Activated naive CD8-positive, alpha-beta T cell treated with anti-CD3 and anti-CD28 coated beads, Interleukin-2, amount 10 ng/mL, durations not matched to agents 7 days and 5 days (primary cell): ENCODE data around the gene EFL1. TPM values are rescaled to one million over a fixed set of nuclear protein-coding genes. Genes with fewer than 3 reads are reported as not detected.

Experiments
- ATAC-seq: fragments of 150-1000 bp; cut with Tn5 transposase; one replicate; pipeline ENCODE4 v1.10.0; 2021; ENCODE audit warnings: low read depth, moderate library complexity
- POLR2A ChIA-PET: fragments of 350-600 bp; sonication (Branson Sonifier 250); formaldehyde crosslinking; loops from one replicate; lab custom pipeline; 2021; ENCODE audit warnings: antibody characterized with exemption; lab: Charles Lee
- DNase-seq: peaks from one replicate; pipeline ENCODE4 v3.0.0; 2021
- H3K27ac Mint-ChIP-seq: one replicate; pipeline ENCODE4 v1.8.0; 2022; ENCODE audit warnings: mild to moderate bottlenecking, mixed read lengths
- H3K27me3 Mint-ChIP-seq: one replicate; pipeline ENCODE4 v1.8.0; 2022; ENCODE audit warnings: mild to moderate bottlenecking, moderate library complexity, mixed read lengths
- H3K36me3 Mint-ChIP-seq: one replicate; pipeline ENCODE4 v1.8.0; 2021; ENCODE audit warnings: mild to moderate bottlenecking, mixed read lengths
- H3K4me1 Mint-ChIP-seq: one replicate; pipeline ENCODE4 v1.8.0; 2021; ENCODE audit warnings: mixed read lengths
- H3K4me3 Mint-ChIP-seq: one replicate; pipeline ENCODE4 v1.8.0; 2022; ENCODE audit warnings: mild to moderate bottlenecking, moderate library complexity, mixed read lengths
- H3K9me3 Mint-ChIP-seq: one replicate; pipeline ENCODE4 v1.8.0; 2021; ENCODE audit warnings: mixed read lengths
- total RNA-seq, 2 experiments: library from RNA; stranded (reverse); gene quantifications; one replicate each; pipeline ENCODE4 v1.2.3, GENCODE V29; 2021

EFL1 gene
- total RNA-seq, 2 experiments from 2014 or later, result 24.2 to 26.4 TPM

GRCh38 chr15:82183121-82184031 is 79.2 kb downstream of the EFL1 start:
- Mint-ChIP-seq H3K4me1 (no peaks in the 10 kb centered on the region), H3K27ac (no peak overlapping the region), H3K36me3 (peaks cover 5% of the 10 kb centered on the region), H3K9me3 (no peaks in the 10 kb centered on the region), H3K4me3 (no peak overlapping the region), H3K27me3 (no peaks in the 10 kb centered on the region)
- ATAC-seq, result no peak
- POLR2A ChIA-PET, result no interaction called here
- DNase-seq, result no peak

- Mint-ChIP-seq H3K27ac (no peak overlapping the region), H3K4me1 (peaks cover 2% of the 10 kb centered on the region), H3K4me3 (no peak overlapping the region), H3K36me3 (peaks cover 5% of the 10 kb centered on the region), H3K9me3 (no peaks in the 10 kb centered on the region), H3K27me3 (no peaks in the 10 kb centered on the region)
- ATAC-seq (no peak), DNase-seq (no peak)
- POLR2A ChIA-PET, result no interaction called here
These were observed 81.2 kb downstream of the EFL1 start for GRCh38 chr15:82181371-82181770.

GRCh38 chr15:82178061-82178460 is 84.5 kb downstream of the EFL1 start:
- ATAC-seq (no peak), DNase-seq (no peak)
- Mint-ChIP-seq H3K4me3 (no peak overlapping the region), H3K4me1 (peaks cover 2% of the 10 kb centered on the region), H3K27me3 (no peaks in the 10 kb centered on the region), H3K27ac (no peak overlapping the region), H3K9me3 (no peaks in the 10 kb centered on the region), H3K36me3 (peaks cover 5% of the 10 kb centered on the region)
- POLR2A ChIA-PET, result no interaction called here

GRCh38 chr15:82177291-82178010 is 85.1 kb downstream of the EFL1 start:
- ATAC-seq, result no peak
- Mint-ChIP-seq H3K27ac (no peak overlapping the region), H3K27me3 (no peaks in the 10 kb centered on the region), H3K36me3 (peaks cover 5% of the 10 kb centered on the region), H3K4me1 (peaks cover 2% of the 10 kb centered on the region), H3K4me3 (no peak overlapping the region), H3K9me3 (no peaks in the 10 kb centered on the region)
- POLR2A ChIA-PET, result no interaction called here
- no peak for DNase-seq

GRCh38 chr15:82176542-82176941 is 86.0 kb downstream of the EFL1 start:
- no peak overlapping the region for H3K27ac Mint-ChIP-seq
- H3K36me3 Mint-ChIP-seq, result peaks cover 5% of the 10 kb centered on the region
- DNase-seq (no peak), ATAC-seq (no peak)
- no peak overlapping the region for H3K4me3 Mint-ChIP-seq
- POLR2A ChIA-PET, result no interaction called here
- peaks cover 2% of the 10 kb centered on the region for H3K4me1 Mint-ChIP-seq
- H3K9me3 Mint-ChIP-seq, result no peaks in the 10 kb centered on the region
- no peaks in the 10 kb centered on the region for H3K27me3 Mint-ChIP-seq

- Mint-ChIP-seq H3K4me1 (peaks cover 2% of the 10 kb centered on the region), H3K27me3 (no peaks in the 10 kb centered on the region), H3K27ac (no peak overlapping the region), H3K36me3 (peaks cover 4% of the 10 kb centered on the region), H3K9me3 (peaks cover 2% of the 10 kb centered on the region), H3K4me3 (no peak overlapping the region)
- POLR2A ChIA-PET, result no interaction called here
- ATAC-seq (no peak), DNase-seq (no peak)
These were observed 87.9 kb downstream of the EFL1 start for GRCh38 chr15:82174471-82175235.

- no peak for ATAC-seq
- POLR2A ChIA-PET, result no interaction called here
- H3K27me3 Mint-ChIP-seq, result no peaks in the 10 kb centered on the region
These were observed 89.4 kb downstream of the EFL1 start for GRCh38 chr15:82173108-82173507.

GRCh38 chr15:82172506-82172905 is 90.0 kb downstream of the EFL1 start:
- Mint-ChIP-seq H3K4me1 (peaks cover 11% of the 10 kb centered on the region), H3K36me3 (peaks cover 14% of the 10 kb centered on the region), H3K27ac (no peak overlapping the region), H3K4me3 (no peak overlapping the region), H3K9me3 (peaks cover 2% of the 10 kb centered on the region), H3K27me3 (no peaks in the 10 kb centered on the region)
- ATAC-seq (no peak), DNase-seq (no peak)
- POLR2A ChIA-PET, result no interaction called here

More at GRCh38 chr15:82173108-82173507, 89.4 kb downstream of the EFL1 start:
- Mint-ChIP-seq H3K4me3 (no peak overlapping the region), H3K36me3 (peaks cover 14% of the 10 kb centered on the region), H3K9me3 (peaks cover 2% of the 10 kb centered on the region), H3K27ac (no peak overlapping the region), H3K4me1 (peaks cover 12% of the 10 kb centered on the region)
- DNase-seq, result no peak

GRCh38 chr15:82168757-82169156 is 93.8 kb downstream of the EFL1 start:
- Mint-ChIP-seq H3K27ac (no peak overlapping the region), H3K9me3 (peaks cover 2% of the 10 kb centered on the region), H3K4me3 (no peak overlapping the region), H3K27me3 (no peaks in the 10 kb centered on the region), H3K36me3 (peaks cover 19% of the 10 kb centered on the region), H3K4me1 (peaks cover 23% of the 10 kb centered on the region)
- no peak for ATAC-seq
- POLR2A ChIA-PET, result no interaction called here
- DNase-seq, result no peak

GRCh38 chr15:82168296-82168695 is 94.2 kb downstream of the EFL1 start:
- ATAC-seq, result no peak
- peaks cover 19% of the 10 kb centered on the region for H3K36me3 Mint-ChIP-seq
- no peak for DNase-seq
- no peak overlapping the region for H3K27ac Mint-ChIP-seq
- H3K27me3 Mint-ChIP-seq, result no peaks in the 10 kb centered on the region
- H3K4me3 Mint-ChIP-seq, result no peak overlapping the region
- H3K9me3 Mint-ChIP-seq, result peaks cover 2% of the 10 kb centered on the region
- POLR2A ChIA-PET, result no interaction called here
- H3K4me1 Mint-ChIP-seq, result peaks cover 23% of the 10 kb centered on the region

- DNase-seq (no peak), ATAC-seq (peak; percentile 39)
- H3K9me3 Mint-ChIP-seq, result peaks cover 2% of the 10 kb centered on the region
- POLR2A ChIA-PET, result no interaction called here
- no peaks in the 10 kb centered on the region for H3K27me3 Mint-ChIP-seq
- H3K36me3 Mint-ChIP-seq, result peaks cover 31% of the 10 kb centered on the region
- H3K4me1 Mint-ChIP-seq, result peaks cover 23% of the 10 kb centered on the region
- H3K4me3 Mint-ChIP-seq, result no peak overlapping the region
- peak overlapping the region; percentile 40 for H3K27ac Mint-ChIP-seq
These were observed 96.6 kb downstream of the EFL1 start for GRCh38 chr15:82165948-82166376.

- H3K36me3 Mint-ChIP-seq, result peaks cover 25% of the 10 kb centered on the region
- no peak overlapping the region for H3K27ac Mint-ChIP-seq
- no peak overlapping the region for H3K4me3 Mint-ChIP-seq
- ATAC-seq (no peak), DNase-seq (no peak)
- no peaks in the 10 kb centered on the region for H3K4me1 Mint-ChIP-seq
- H3K9me3 Mint-ChIP-seq, result no peaks in the 10 kb centered on the region
- no peaks in the 10 kb centered on the region for H3K27me3 Mint-ChIP-seq
- POLR2A ChIA-PET, result no interaction called here
These were observed 102.6 kb downstream of the EFL1 start for GRCh38 chr15:82159922-82160321.

- DNase-seq (no peak), ATAC-seq (no peak)
- H3K27ac Mint-ChIP-seq, result no peak overlapping the region
- no peaks in the 10 kb centered on the region for H3K9me3 Mint-ChIP-seq
- H3K36me3 Mint-ChIP-seq, result peaks cover 23% of the 10 kb centered on the region
- H3K4me3 Mint-ChIP-seq, result no peak overlapping the region
- H3K4me1 Mint-ChIP-seq, result peaks cover 2% of the 10 kb centered on the region
- no peaks in the 10 kb centered on the region for H3K27me3 Mint-ChIP-seq
- POLR2A ChIA-PET, result no interaction called here
These were observed 103.7 kb downstream of the EFL1 start for GRCh38 chr15:82158811-82159210.
